Activated T-cell treated with anti-CD3 and anti-CD28 coated beads for 48 hours (primary cell): ENCODE measurements around the gene C22orf39.

Source experiments
- DNase-seq: peaks from one replicate; pipeline ENCODE4 v3.0.0-alpha.2; 2020; ENCODE audit warnings: low read depth

The C22orf39 gene

GRCh38 chr22:19477321-19478044, 30.0 kb upstream of the C22orf39 start:
- DNase-seq: no peak

GRCh38 chr22:19476023-19476422, 28.5 kb upstream of the C22orf39 start:
- no peak for DNase-seq

DNA sequence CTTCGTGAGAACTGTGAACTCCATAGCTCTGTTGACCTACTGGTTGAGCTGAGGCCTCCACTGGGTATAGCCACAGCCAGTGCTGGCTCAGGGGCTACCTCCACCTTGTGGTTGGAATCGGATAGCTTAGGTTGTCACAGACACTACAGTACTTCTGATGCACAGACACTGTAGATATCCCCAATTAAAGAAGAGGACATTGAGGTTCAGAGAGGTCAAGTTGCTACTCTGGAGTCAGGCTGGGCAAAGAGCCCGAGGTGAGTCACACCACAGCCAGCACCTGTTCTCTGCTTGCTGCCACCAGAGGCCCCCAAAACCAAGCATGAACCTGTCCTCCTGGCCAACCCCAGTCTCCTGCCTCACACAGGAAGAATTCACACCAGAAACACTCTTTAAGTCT, 26.1 kb upstream of the C22orf39 start:
- no peak for DNase-seq

GRCh38 chr22:19472233-19472632, 24.7 kb upstream of the C22orf39 start:
- DNase-seq: no peak

GRCh38 chr22:19471572-19471971, 24.1 kb upstream of the C22orf39 start:
- no peak for DNase-seq

DNA sequence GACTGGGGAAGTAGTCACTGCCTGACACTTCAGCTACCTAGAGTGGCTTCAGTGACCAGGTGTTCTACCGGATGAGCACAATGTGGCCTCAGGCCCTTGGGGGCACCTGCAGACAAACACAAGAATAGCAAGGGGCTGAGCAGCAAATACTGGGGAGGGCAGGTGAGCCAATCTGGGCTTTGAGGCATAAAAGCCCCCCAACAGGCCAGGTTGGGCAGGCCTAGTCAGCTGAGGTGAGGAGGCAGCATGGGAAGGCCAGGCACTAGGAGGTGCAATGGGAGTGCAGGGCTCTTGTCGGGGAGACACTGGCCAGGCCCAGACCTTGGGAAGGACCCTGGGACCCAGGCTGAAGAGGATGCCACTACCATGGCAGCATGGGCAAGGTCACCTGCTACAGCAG, 22.5 kb upstream of the C22orf39 start:
- no peak for DNase-seq

- no peak for DNase-seq
These were observed 21.9 kb upstream of the C22orf39 start for GRCh38 chr22:19469421-19469820.

- DNase-seq: no peak
These were observed 20.4 kb upstream of the C22orf39 start for GRCh38 chr22:19467912-19468311.

- DNase-seq: no peak
These were observed 19.6 kb upstream of the C22orf39 start for GRCh38 chr22:19466848-19467752.

- DNase-seq: no peak
These were observed 18.7 kb upstream of the C22orf39 start for GRCh38 chr22:19466126-19466716.

DNA sequence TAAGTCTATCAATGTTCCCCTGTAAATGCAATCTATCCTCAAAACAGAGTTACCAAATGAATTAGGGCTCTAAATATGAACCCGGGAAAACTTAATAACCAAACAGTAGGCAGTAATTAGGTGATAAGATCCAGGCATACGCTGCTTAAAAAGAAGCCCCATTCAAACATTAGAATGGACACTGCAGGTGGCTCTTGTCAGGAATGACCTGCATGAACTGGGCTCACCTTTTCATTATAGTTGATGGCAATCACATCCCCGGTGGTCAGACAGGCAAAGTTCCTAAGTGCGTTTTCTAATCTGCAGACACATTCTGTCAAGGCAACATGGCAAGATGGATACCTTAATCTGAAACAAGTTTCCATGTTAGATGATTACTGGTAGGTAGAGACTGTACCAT, 17.5 kb upstream of the C22orf39 start:
- no peak for DNase-seq

DNA sequence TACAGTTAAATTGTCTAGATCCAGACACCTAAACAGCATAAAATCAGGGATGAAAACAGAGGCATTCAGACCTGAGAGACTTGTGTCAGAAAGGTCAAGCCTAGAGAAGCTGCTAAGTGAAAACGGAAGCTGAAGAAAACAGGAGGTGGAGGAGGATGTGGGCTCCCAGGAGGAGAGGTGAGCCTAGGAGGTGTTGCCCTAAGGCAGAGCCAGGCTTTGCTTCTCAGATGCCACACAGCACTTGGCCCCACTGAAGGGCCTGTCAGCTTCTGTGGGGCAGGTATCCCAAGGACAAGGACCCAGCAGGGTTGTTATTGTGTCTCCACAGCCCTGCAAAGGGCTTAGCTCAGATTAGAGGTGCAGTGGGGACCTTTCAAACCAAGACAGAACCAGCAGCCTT, 17.0 kb upstream of the C22orf39 start:
- no peak for DNase-seq

DNA sequence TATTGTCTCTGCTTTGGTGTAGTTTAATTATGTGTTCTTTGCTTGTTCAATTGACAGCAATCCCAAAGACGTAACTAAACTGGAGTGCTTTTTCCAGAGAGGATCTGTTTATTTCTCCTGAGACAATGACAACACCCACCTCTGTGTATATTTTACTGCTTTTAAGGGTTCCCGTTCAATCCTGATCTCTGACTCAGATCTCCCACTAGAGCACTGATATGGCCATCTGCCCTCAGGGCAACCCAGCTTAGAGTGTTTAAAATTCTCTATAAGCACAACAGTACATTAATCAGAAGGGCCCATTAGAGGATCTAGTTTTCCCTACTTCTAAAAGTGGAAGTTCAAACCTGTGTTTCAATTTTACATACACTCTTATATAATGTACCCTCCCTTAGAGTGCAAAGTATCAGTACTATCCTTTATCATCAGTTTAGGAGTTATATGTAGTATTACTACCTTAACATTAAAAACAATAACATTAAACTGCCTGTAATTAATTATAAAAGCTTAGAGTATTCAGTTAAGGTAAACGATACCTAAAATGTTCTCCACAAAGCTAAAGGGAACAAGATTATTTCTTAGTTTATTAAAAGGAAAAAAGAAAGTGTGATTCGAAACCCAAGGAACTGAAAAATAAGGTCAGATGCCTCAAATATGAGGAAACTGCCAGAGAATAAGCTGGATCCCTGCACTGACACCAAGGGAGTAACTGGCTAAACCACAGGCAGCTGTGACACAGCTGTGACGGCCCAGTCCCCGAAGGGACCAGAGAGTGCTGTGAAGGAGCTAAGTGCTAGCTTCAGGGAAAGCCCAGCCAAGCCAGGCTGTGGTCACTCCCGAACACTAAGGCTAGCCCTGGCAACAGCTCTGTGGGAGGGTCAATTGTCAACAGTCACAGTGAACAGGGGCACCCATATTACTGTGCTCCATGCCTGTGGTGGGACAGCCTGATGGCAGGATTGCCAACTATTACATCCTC, 16.3 kb upstream of the C22orf39 start:
- no peak for DNase-seq

DNA sequence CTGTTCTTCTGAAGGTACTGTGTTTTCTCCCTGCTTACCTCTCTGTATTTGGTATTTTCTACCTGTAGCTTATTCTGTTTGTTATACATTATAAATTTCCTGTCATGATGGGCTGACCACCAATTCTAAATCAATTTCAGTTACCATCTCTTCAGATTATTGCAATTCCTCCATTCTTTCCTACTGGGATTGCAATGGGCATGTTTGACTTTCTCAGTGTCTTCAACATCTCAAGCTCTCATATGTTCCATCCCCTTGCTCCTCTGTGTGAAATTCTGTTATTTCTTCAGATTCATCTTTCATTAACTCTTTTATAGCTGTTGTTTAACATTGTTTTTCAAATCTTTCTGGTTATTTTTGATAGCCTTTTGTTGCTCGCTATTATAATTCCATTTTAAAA, 15.5 kb upstream of the C22orf39 start:
- no peak for DNase-seq

DNA sequence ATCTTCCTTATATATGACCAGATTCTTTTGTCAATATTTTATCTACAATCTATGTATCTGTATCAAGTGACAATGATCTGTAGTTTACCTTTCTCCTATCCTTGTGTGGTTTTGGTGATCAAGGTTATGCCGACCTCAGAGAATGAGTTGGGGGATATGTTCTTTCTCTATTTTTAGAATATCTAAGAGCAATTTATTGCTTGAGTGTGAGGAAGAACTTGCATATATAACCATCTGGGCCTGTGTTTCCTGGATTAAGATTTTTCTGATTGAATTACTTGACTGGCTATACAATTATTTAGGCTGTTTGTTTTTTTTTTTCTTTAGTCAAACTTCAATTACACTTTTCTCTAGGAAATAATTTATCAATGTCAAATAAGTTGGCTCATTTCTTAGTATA, 14.0 kb upstream of the C22orf39 start:
- no peak for DNase-seq

DNA sequence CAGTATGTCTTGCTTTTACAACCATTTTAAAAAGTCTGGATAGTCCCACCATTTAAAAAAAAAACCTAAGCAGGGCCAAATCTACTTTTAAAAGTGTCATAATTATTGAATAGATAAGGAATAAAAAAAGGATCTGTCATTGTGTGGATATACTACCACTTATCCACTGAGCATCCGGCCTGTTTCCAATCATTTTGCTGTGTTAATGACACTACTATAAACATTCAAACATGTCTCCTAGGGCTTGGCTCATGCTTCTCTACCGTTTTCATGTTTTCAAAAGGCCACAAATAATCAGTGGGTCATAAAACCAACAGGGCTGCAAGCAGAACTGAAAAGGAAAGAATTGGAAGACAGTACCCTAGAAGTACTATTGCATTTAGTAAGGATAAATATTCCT, 12.5 kb upstream of the C22orf39 start:
- DNase-seq: no peak

GRCh38 chr22:19457828-19458428, 10.4 kb upstream of the C22orf39 start:
- DNase-seq: no peak

DNA sequence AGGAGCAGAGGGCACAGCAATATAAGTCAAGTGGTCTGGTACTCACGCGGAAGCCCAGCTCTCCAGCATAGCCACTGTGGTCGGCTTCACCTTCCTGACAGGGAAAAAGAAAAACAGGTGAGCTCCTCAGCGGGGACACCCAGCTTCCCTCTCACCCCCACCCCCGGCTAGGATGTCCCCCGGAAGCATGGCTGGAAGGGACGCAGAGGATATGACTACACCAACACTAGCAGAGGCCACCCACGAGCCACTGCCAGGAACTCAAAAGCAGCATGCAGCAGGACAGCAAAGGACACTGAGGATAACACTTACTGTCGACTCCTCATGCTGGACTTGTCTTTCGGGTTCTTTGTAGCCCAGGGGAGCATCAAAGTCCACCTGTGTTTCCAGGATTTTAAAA, 9.0 kb upstream of the C22orf39 start:
- DNase-seq: no peak

DNA sequence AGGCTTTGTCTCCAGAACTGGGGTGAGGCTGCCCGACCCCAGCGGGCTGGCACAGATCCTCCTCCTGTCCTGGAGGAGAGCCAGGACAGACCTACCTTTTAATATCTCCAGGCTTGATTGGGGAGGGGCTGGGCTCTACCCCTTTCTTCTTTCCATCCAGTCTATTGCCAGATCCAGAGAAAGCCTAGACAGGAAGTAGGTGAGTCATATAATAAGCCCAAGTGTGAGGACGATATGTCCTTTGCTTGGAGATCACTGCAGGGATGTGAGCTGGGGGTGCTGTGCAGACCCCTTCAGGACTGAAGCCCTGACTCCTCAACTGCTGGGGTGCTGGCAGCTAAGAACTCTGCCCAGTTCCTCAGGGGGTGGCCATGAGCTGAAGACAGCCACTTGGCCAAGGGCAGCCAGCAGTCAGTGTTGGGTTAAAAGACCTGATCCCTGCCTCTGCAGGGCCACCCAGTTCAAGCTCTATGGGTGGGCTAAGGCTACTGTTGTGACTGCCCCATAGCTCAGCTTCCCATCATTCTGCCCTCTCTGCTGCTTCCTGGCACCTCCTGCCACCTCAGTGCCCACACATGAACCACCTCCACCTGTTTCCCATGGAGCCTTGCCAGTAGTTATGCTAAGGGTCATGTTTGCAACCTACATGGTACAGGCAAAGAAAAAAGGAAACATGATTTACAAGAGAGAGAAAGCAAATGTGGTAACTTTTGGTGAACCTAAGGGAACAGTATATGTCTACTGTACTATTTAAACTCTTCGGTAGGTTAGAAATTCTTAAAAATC, 8.3 kb upstream of the C22orf39 start:
- no peak for DNase-seq

- no peak for DNase-seq
These were observed 7.5 kb upstream of the C22orf39 start for GRCh38 chr22:19455033-19455432.

- no peak for DNase-seq
These were observed 6.6 kb upstream of the C22orf39 start for GRCh38 chr22:19454156-19454555.
